MM.1S (cell line): ENCODE measurements around the gene GPANK1.

ENCODE experiments used
- DNase-seq: peaks from one replicate; pipeline ENCODE4 v3.0.0-alpha.2; 2015
- H2AFZ ChIP-seq: fragments of 300-600 bp; sonication (generic); 2 replicates; pipeline ENCODE4 v1.6.0; 2016; ENCODE audit warnings: antibody characterized with exemption, low read length
- H3F3A ChIP-seq: fragments of 300-600 bp; sonication (generic); 2 replicates; pipeline ENCODE4 v1.6.1; 2016; ENCODE audit warnings: mild to moderate bottlenecking, antibody characterized with exemption, low read length, moderate library complexity, mixed read lengths; ENCODE audit not compliant: insufficient read depth
- H3K27ac ChIP-seq: fragments of 300-600 bp; sonication (generic); 2 replicates; pipeline ENCODE4 v1.5.1; 2016; ENCODE audit warnings: mild to moderate bottlenecking, low read length
- H3K27me3 ChIP-seq: fragments of 300-600 bp; sonication (generic); replicated peaks from 2 replicates; pipeline ENCODE4 v1.6.0; 2016; ENCODE audit warnings: low read length; ENCODE audit not compliant: insufficient read depth
- H3K36me3 ChIP-seq: fragments of 300-600 bp; sonication (generic); replicated peaks from 2 replicates; pipeline ENCODE4 v1.6.1; 2016; ENCODE audit warnings: mild to moderate bottlenecking, low read length, mixed read lengths; ENCODE audit not compliant: insufficient read depth
- H3K4me1 ChIP-seq: fragments of 300-600 bp; sonication (generic); 2 replicates; pipeline ENCODE4 v1.6.1; 2016; ENCODE audit warnings: low read length, mixed read lengths
- H3K4me2 ChIP-seq: fragments of 300-600 bp; sonication (generic); 2 replicates; pipeline ENCODE4 v1.6.0; 2016; ENCODE audit warnings: low read depth, low read length
- H3K4me3 ChIP-seq: fragments of 300-600 bp; sonication (generic); 2 replicates; pipeline ENCODE4 v1.5.1; 2016; ENCODE audit warnings: low read length, mixed read lengths
- H3K79me2 ChIP-seq: fragments of 300-600 bp; sonication (generic); 2 replicates; pipeline ENCODE4 v1.6.1; 2016; ENCODE audit warnings: mixed run types, low read length, mixed read lengths
- H3K9ac ChIP-seq: fragments of 300-600 bp; sonication (generic); 2 replicates; pipeline ENCODE4 v1.6.1; 2016; ENCODE audit warnings: low read length, mixed read lengths
- H3K9me2 ChIP-seq: fragments of 300-600 bp; sonication (generic); replicated peaks from 2 replicates; pipeline ENCODE4 v1.6.1; 2016; ENCODE audit warnings: mild to moderate bottlenecking, low read length, mixed read lengths; ENCODE audit not compliant: insufficient read depth
- H3K9me3 ChIP-seq: fragments of 300-600 bp; sonication (generic); replicated peaks from 2 replicates; pipeline ENCODE4 v1.6.1; 2016; ENCODE audit warnings: mild to moderate bottlenecking, low read length, mixed read lengths; ENCODE audit not compliant: insufficient read depth
- H4K20me1 ChIP-seq: fragments of 300-600 bp; sonication (generic); 2 replicates; pipeline ENCODE4 v1.6.1; 2016; ENCODE audit warnings: mild to moderate bottlenecking, low read length, moderate library complexity, mixed read lengths; ENCODE audit not compliant: insufficient read depth
- CTCF ChIP-seq: fragments of 300-600 bp; sonication (generic); IDR thresholded peaks from 2 replicates; pipeline ENCODE4 v1.5.1; 2016; ENCODE audit warnings: antibody characterized with exemption, low read length, mixed read lengths
- EZH2 ChIP-seq: fragments of 300-600 bp; sonication (generic); optimal IDR thresholded peaks from 2 replicates; pipeline ENCODE3; 2017; ENCODE audit warnings: low read depth, mild to moderate bottlenecking, antibody characterized with exemption, low read length, mixed read lengths
- EZH2phosphoT487 ChIP-seq: fragments of 300-600 bp; sonication (generic); IDR thresholded peaks from 2 replicates; pipeline ENCODE4 v1.6.1; 2018; ENCODE audit warnings: antibody characterized with exemption, low read length

Gene GPANK1

GRCh38 chr6:31626952-31627351 is 37.8 kb downstream of the GPANK1 start:
- Histone ChIP-seq H3K9me3 (no peaks in the 10 kb centered on the region), H3K4me1 (peaks cover 8% of the 10 kb centered on the region; the same call in 1 of the 2 replicates), H4K20me1 (no peaks in the 10 kb centered on the region; the same call in 1 of the 2 replicates), H3K27ac (no peak overlapping the region), H3K4me2 (no peak overlapping the region), H3K9me2 (no peaks in the 10 kb centered on the region), H3F3A (no peaks in the 10 kb centered on the region; the same call in 1 of the 2 replicates), H2AFZ (no peak overlapping the region), H3K36me3 (peaks cover 20% of the 10 kb centered on the region), H3K9ac (no peak overlapping the region), H3K27me3 (no peaks in the 10 kb centered on the region), H3K79me2 (peaks cover 89% of the 10 kb centered on the region), H3K4me3 (no peak overlapping the region)
- no peak for DNase-seq
- TF ChIP-seq CTCF (no peak), EZH2phosphoT487 (no peak), EZH2 (no peak)

- H3F3A ChIP-seq: peaks cover 7% of the 10 kb centered on the region; the same call in 1 of the 2 replicates
- H3K9ac ChIP-seq: no peak overlapping the region
- H3K4me2 ChIP-seq: no peak overlapping the region
- no peaks in the 10 kb centered on the region; the same call in 1 of the 2 replicates for H4K20me1 ChIP-seq
- no peaks in the 10 kb centered on the region for H3K9me3 ChIP-seq
- H3K4me1 ChIP-seq: peaks cover 8% of the 10 kb centered on the region; the same call in 1 of the 2 replicates
- TF ChIP-seq EZH2phosphoT487 (no peak), EZH2 (no peak), CTCF (no peak)
- no peaks in the 10 kb centered on the region for H3K27me3 ChIP-seq
- H3K9me2 ChIP-seq: no peaks in the 10 kb centered on the region
- H3K36me3 ChIP-seq: peaks cover 14% of the 10 kb centered on the region
- peaks cover 82% of the 10 kb centered on the region for H3K79me2 ChIP-seq
- no peak overlapping the region for H2AFZ ChIP-seq
- no peak for DNase-seq
- H3K4me3 ChIP-seq: no peak overlapping the region
- no peak overlapping the region for H3K27ac ChIP-seq
These were observed 40.7 kb downstream of the GPANK1 start for GRCh38 chr6:31624070-31624469.

GRCh38 chr6:31622684-31623091 is 42.1 kb downstream of the GPANK1 start:
- Histone ChIP-seq H3K9ac (no peak overlapping the region), H3K9me2 (no peaks in the 10 kb centered on the region), H2AFZ (no peak overlapping the region), H3F3A (peaks cover 7% of the 10 kb centered on the region; the same call in 1 of the 2 replicates), H3K4me2 (peak overlapping the region; percentile 71; the same call in 1 of the 2 replicates), H4K20me1 (no peaks in the 10 kb centered on the region), H3K27me3 (no peaks in the 10 kb centered on the region), H3K36me3 (peaks cover 14% of the 10 kb centered on the region; the same call in 1 of the 2 replicates), H3K79me2 (peaks cover 71% of the 10 kb centered on the region), H3K4me3 (no peak overlapping the region), H3K4me1 (peaks cover 8% of the 10 kb centered on the region; the same call in 1 of the 2 replicates), H3K9me3 (no peaks in the 10 kb centered on the region), H3K27ac (no peak overlapping the region)
- DNase-seq: no peak
- TF ChIP-seq CTCF (no peak), EZH2 (no peak), EZH2phosphoT487 (no peak)
